IPS-18c (cell line): Measurements from ENCODE around the gene KNTC1.
"Not testable (repeated sequence)": the region's sequence is repeated elsewhere in the genome, so short reads cannot be mapped to it uniquely, and the experiment has no call there.

Source experiments
- H3K4me3 ChIP-seq: 2 replicates; pipeline ENCODE4 v1.7.0; 2013; ENCODE audit warnings: low read depth, mild to moderate bottlenecking, low read length, moderate library complexity; ENCODE audit not compliant: insufficient read depth
- H3K9me3 ChIP-seq: one replicate; pipeline ENCODE4 v1.6.1; 2013; ENCODE audit warnings: mild to moderate bottlenecking, low read length, moderate library complexity; ENCODE audit not compliant: control insufficient read depth, insufficient read depth

KNTC1 gene, protein sequence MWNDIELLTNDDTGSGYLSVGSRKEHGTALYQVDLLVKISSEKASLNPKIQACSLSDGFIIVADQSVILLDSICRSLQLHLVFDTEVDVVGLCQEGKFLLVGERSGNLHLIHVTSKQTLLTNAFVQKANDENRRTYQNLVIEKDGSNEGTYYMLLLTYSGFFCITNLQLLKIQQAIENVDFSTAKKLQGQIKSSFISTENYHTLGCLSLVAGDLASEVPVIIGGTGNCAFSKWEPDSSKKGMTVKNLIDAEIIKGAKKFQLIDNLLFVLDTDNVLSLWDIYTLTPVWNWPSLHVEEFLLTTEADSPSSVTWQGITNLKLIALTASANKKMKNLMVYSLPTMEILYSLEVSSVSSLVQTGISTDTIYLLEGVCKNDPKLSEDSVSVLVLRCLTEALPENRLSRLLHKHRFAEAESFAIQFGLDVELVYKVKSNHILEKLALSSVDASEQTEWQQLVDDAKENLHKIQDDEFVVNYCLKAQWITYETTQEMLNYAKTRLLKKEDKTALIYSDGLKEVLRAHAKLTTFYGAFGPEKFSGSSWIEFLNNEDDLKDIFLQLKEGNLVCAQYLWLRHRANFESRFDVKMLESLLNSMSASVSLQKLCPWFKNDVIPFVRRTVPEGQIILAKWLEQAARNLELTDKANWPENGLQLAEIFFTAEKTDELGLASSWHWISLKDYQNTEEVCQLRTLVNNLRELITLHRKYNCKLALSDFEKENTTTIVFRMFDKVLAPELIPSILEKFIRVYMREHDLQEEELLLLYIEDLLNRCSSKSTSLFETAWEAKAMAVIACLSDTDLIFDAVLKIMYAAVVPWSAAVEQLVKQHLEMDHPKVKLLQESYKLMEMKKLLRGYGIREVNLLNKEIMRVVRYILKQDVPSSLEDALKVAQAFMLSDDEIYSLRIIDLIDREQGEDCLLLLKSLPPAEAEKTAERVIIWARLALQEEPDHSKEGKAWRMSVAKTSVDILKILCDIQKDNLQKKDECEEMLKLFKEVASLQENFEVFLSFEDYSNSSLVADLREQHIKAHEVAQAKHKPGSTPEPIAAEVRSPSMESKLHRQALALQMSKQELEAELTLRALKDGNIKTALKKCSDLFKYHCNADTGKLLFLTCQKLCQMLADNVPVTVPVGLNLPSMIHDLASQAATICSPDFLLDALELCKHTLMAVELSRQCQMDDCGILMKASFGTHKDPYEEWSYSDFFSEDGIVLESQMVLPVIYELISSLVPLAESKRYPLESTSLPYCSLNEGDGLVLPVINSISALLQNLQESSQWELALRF (N-terminal part only)

DNA sequence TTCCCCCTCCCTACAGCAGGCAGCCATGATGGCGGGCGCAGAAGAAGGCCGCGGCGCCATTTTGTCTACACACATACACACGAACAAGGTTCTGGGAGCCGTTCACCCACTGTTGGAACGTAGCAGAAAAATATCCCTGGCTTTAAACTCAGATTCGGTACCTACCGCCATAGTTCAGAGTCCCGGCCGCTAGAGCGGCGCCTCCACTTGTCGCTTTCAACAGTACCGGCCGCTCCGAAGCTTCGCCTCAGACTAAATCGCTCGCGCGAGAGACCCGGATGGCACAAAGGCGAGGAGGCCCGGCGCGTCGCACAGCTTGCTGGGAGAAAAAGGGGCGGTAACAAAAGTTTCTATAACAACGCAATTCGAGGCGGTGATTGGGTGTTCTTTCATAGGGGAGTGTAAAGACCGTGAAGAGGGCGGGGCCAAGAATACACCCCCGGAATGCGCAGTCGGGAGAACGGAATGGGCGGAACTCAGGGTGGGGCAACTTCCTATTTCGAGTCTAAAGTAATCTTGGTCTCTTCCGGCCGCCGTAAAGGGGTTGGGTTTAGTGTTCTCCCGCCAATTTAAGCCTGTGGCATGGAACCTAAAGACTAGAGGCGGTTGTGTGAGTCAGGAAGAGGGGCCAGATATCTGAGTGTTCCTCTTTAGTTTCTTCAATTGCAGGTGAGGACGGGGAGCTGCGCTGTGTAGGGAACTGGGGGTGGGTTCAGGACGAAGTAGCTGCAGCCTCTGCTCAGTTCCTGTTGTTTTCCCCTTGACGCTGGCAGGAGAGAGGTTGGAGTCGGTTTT, at the start of gene KNTC1, which contains the start of gene RSRC2:
TSS of gene KNTC1 (plus strand) at position 567 of the 795 bp plus-strand sequence. CDS start 2,815 bp downstream, outside the sequence.
TSS of gene RSRC2 (minus strand) at position 254 of the 795 bp plus-strand sequence. CDS start at position 171, 83 bp downstream.
- H3K9me3 ChIP-seq, result no peaks in the 10 kb centered on the region
- peak within 1 kb of the TSS; percentile 91 for H3K4me3 ChIP-seq

DNA sequence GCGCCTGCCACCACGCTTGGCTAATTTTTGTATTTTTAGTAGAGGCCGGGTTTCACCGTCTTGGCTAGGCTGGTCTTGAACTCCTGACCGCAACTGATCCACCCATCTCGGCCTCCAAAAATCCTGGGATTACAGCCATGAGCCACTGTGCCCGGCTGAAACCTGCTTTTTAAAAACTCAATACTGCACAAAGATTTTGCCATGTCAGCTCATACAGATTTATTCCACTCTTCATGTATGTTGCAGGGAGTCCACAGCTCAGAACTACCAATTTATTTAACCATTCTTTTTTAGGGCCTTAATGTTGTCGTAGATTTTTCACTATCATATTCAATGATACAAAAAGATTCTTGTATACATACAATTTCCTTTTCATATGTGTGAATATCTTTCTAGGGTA, 46.3 kb upstream of the KNTC1 start:
- no peak overlapping the region for H3K4me3 ChIP-seq
- H3K9me3 ChIP-seq, result no peaks in the 10 kb centered on the region

DNA sequence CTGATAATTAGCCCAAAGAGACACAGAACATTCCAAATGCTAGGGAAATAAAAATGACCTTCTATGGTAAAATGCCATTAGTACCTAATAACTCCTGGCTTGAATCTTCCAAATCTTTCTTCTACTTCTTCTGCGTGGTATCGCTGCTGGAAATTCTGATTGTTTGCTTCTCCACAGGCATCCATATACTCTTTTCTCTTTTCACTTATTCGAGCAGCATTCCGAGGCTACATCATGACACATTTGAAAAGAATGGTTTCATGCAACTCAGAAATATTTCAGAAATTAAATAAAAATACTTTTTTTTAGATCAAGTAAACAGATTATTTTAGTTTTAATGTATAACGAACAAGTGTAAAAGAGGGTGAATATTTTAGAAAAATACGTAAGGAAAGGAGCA, 45.2 kb upstream of the KNTC1 start:
- Histone ChIP-seq H3K9me3 (no peaks in the 10 kb centered on the region), H3K4me3 (no peak overlapping the region)

DNA sequence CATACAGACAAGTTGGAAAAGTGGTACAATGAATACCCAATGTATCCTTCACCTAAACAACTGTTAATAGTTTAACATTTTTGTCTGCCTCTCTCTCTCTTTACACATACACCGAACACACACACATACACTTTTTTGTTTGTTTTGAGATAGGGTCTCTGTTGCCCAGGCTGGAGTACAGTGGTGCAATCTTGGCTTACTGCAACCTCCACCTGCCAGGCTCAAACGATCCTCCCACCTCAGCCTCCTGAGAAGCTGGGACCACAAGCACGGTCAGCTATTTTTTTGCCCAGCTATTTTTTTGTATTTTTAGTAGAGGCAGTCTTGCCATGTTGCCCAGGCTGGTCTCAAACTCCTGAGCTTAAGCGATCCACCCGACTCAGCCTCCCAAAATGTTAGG, 43.1 kb upstream of the KNTC1 start:
- Histone ChIP-seq H3K9me3 (no peaks in the 10 kb centered on the region), H3K4me3 (no peak overlapping the region)

DNA sequence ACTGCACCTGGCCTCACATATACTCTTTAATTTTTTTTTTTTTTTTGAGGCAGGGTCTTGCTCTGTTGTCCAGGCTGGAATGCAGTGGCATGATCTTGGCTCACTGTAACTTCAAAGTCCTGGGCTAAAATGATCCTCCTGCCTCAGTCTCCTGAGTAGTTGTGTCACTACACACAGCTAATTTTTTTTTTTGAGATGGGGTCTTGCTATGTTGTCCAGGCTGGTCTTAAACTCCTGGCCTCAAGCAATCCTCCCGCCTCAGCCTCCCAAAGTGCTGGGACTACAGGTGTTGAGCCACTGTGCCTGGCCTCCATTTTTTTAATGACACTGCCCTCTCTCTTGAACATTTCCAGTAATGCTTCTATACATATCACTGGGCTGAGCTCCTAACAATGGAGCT, 42.7 kb upstream of the KNTC1 start:
- not testable (repeated sequence) for H3K9me3 ChIP-seq

DNA sequence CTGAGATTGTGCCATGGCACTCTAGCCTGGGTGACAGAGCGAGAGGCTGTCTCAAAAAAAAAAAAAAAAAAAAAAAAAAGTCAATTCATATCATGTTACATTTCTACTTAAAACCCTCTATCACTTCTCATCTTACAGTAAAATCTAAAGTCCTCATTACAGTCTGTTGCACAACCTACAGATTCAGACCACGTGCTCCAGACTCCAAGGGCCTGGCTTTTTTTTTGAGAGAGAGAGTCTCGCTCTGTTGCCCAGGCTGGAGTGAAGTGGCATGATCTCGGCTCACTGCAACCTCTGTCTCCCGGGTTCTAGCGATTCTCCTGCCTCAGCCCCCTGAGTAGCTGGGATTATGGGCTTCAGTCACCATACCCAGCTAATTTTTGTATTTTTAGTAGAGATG, 40.7 kb upstream of the KNTC1 start:
- H3K4me3 ChIP-seq, result not testable (repeated sequence)

More for the DNA sequence above, 42.7 kb upstream of the KNTC1 start:
- not testable (repeated sequence) for H3K4me3 ChIP-seq

DNA sequence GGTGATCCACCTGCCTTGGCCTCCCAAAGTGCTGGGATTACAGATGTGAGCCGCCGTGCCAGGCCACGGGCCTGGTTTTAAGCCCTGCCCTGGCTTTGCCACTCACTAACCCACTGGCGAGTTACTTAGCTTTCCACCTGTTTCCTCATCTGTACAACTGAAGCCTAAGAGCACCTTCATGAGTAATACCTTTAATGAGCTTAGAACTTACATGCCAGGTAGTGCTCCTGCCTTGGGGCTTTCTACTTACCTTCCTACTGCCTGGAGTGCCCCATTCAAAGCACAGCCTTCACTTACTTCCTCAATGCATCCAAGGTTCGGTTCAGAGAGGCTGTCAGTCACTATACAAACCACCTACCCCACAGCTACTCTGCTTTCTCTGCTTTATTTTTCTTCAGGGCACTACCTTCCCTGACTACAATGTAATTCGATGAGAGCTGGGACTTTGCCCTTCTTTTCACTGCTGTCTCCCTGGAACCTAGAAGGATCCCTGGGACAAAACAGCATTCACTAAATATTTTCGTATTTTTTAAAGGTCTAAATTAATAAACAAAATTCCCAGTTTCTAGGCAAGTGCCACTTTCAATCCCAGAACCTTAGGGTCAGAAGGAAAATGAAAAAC, 40.1 kb upstream of the KNTC1 start:
- no peaks in the 10 kb centered on the region for H3K9me3 ChIP-seq

More for the DNA sequence above, 40.7 kb upstream of the KNTC1 start:
- not testable (repeated sequence) for H3K9me3 ChIP-seq

DNA sequence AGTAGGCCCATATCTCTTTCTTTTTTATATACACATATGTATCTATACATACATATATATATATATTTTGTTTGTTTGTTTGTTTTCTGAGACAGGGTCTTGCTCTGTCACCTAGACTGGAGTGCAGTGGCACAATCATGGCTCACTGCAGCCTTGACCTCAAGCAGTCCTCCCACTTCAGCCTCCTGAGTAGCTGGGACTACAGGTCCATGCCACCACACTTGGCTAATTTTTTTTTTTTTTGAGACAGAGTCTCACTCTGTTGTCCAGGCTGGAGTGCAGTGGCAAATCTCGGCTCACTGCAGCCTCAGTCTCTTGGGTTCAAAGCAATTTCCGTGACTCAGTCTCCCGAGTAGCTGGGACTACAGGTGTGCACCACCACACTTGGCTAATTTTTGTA, 39.2 kb upstream of the KNTC1 start:
- not testable (repeated sequence) for H3K4me3 ChIP-seq, H3K9me3 ChIP-seq

More for the DNA sequence above, 40.1 kb upstream of the KNTC1 start:
- no peak overlapping the region for H3K4me3 ChIP-seq

DNA sequence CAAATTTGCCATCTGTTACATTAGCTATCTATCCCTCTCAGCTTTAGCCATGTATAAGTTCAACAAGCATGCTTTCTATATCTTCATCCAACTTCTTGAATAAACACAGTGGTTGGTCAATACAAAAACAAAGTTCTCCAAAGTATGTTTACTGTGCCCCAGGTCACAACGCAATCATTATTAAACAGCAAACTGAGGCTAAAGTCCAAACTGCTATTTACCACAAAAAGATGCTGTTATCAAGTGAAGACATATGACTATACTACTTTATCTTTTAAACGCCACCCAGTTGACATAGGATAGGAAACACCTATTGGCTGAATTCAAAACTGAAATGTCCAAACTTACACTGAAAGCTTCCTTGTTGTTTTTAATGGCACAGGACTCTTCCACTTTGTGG, 38.0 kb upstream of the KNTC1 start:
- Histone ChIP-seq H3K4me3 (no peak overlapping the region), H3K9me3 (no peaks in the 10 kb centered on the region)

DNA sequence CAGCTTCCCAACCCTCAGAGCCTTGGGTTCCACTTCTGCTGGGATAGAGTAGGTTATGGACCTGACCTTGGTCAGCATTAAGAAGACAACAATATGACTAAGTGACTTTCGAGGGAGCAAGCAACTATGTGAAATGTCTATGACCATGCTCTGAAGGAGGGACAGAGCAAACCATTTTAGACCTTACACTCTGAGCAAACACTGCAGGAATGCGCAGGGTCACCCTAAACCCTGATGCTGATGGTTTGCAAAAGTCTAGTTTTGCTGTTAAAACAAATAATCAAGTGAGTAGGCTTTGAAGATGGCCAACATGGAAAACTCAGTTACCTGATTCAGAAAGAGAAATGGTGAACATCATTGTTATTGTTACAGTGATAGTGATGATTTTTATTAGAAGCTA, 35.1 kb upstream of the KNTC1 start:
- no peak overlapping the region for H3K4me3 ChIP-seq
- H3K9me3 ChIP-seq, result no peaks in the 10 kb centered on the region

DNA sequence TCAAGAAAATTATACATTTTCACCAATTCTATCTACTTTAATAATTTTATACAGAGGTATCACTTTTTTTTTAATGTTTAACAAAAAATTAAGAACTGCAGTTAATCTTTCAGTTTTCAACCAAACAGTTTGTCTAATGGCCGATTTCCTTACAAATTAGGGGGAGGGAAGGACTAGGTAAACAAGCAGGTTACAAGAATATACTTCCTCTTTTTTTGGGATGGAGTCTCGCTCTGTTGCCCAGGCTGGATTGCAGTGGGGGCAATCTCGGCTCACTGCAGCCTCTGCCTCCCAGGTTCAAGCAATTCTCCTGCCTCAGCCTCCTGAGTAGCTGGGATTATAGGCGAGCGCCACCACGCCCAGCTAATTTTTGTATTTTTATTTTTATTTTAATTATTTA, 33.8 kb upstream of the KNTC1 start:
- not testable (repeated sequence) for H3K4me3 ChIP-seq, H3K9me3 ChIP-seq

DNA sequence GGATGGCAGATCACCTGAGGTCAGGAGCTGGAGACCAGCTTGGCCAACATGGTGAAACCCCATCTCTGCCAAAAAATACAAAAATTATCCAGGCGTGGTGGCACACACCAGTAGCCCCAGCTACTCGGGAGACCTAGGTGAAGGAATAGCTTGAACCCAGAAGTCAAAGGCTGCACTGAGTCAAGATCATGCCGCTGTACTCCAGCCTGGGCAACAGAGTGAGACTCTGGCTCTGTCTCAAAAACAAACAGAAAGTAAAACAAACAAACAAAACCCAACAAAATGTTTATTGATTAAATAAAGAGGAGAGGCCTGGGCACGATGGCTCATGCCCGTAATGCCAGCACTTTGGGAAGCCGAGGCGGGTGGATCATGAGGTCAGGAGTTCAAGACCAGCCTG, 31.8 kb upstream of the KNTC1 start:
- Histone ChIP-seq H3K9me3 (no peaks in the 10 kb centered on the region), H3K4me3 (no peak overlapping the region)

DNA sequence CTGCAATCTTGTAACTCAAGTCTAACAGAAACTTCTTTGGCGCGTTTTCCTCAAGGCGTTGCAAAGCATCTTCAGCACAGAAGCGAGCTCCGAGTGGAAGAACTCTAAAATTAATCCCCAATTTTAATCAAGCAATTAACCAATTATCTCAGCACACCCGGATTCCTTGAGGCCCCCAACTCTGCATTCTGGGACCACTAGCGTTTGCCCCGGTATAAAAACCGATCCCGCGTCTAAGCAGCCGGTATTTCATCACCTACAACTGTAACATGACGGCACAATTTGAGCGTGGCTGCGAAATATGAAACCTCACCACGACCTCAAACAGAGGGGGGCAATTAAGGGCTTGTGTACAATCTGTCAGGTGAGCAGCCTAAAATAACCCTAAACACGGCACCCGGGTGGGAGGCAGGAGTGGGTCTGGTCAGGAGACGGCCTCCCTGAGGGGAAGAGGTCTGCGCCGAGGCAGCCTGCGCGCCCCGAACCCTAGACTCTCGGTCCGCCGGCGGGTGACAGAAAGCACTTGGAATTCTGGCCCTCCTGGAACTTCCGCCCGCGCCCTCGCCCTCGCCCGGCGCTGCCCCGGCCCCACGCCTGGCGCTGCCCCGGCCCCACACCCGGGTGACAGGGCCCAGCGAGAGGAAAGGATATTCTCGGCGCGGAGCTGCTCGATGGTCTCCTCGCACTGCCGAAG, 26.9 kb upstream of the KNTC1 start:
- peak overlapping the region; percentile 94 for H3K4me3 ChIP-seq
- no peaks in the 10 kb centered on the region for H3K9me3 ChIP-seq

DNA sequence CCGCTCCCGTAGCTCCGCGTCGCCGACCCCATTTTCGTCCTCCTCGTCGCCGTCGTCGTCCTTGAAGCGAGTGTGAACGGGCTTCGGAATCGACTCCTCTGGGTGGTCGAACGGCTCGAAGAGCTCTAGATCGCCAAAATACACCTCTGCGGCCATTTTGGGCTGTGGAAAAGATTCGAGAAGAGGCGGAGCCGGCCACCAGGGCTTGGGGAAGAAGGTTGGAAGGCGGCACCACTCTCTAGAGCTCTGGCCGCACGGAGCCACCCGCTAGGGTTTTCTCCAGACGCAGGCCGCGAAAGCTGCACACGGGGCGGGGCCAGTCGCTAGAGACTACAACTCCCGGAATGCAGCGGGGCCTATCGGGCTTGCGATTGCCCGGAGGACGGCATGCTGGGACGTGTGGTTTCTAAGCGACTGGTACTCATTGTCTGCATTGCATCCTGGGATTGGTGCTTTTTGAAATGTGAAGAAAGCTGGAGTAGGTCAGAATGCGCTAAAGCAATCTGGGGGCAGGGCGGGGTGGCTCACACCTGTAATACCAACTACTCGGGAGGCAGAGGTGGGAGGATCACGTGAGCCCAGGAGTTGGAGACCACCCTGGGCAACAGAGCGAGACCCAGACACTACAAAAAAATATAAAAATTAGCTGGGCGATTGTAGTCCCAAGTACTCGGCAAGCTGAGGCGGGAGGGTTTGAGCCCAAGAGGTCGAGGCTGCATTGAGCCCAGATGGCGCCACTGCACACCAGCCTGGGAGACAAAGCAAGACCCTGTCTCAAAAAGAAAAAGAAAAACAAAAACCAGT, 26.2 kb upstream of the KNTC1 start, which contains the start of gene ZCCHC8:
TSS of gene ZCCHC8 (minus strand) at position 248 of the 804 bp plus-strand sequence. CDS start at position 156, 92 bp downstream.
- H3K4me3 ChIP-seq, result peak within 1 kb of the TSS; percentile 94
- H3K9me3 ChIP-seq, result no peaks in the 10 kb centered on the region

DNA sequence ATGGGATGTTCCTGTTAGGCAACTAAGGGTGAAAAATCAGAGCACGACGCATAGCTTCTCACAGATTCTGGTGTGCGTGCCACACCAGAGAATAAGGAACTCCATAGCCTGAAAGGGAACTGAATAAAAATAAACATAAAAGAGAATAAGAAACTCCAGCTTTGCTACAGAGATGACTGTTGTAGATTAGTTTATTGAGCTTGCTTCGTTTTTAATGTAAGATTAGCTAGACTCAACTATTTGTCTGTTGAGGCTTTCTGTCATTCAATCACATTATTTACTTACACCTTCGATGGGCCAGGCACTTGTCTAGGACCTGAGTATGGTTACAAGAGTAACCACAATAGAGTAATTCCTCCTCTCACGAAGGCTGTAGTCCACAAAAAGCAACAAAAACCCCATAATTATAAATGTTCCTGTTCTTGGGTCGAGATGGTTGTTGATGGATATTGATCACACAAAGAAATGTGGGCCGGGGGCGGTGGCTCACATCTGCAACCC, 25.5 kb upstream of the KNTC1 start:
- Histone ChIP-seq H3K9me3 (no peaks in the 10 kb centered on the region), H3K4me3 (no peak overlapping the region)
